NCI-H82 treated with DMSO at 0.1 percent for 48 hours (cell line): ENCODE measurements around the gene RUNX2.
"Not testable (repeated sequence)": the region's sequence is repeated elsewhere in the genome, so short reads cannot be mapped to it uniquely, and the experiment has no call there.

Experiments used
- DNase-seq: peaks from one replicate; lab custom pipeline; 2025; ENCODE audit not compliant: unreplicated experiment; lab: John Stamatoyannopoulos, UW

Gene RUNX2

DNA sequence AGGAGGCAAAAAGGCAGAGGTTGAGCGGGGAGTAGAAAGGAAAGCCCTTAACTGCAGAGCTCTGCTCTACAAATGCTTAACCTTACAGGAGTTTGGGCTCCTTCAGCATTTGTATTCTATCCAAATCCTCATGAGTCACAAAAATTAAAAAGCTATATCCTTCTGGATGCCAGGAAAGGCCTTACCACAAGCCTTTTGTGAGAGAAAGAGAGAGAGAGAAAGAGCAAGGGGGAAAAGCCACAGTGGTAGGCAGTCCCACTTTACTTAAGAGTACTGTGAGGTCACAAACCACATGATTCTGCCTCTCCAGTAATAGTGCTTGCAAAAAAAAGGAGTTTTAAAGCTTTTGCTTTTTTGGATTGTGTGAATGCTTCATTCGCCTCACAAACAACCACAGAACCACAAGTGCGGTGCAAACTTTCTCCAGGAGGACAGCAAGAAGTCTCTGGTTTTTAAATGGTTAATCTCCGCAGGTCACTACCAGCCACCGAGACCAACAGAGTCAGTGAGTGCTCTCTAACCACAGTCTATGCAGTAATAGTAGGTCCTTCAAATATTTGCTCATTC is at the start of gene RUNX2:
Gene RUNX2 (plus strand): TSS at position 375 of the 567 bp plus-strand sequence. CDS start 397 bp downstream, outside the sequence.
- no peak for DNase-seq

DNA sequence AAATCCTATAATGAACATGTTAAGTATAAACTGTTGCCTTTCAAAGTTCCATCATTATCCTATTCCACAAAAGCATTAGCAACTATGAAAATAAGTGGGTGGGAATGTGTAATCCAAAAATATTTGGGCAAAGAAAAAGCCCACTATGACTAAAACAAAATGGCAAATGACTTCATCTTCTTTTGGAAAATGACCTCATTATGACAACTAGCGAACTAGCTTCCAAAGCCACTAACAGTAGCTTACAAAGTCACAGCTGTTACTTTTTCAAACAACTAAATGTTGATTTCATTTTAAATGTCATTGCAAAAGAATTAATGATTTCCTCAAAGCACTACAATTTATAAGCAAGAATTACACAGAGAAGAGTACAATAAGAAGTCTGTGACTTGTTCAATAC is 49.8 kb upstream of the RUNX2 start:
- no peak for DNase-seq

DNA sequence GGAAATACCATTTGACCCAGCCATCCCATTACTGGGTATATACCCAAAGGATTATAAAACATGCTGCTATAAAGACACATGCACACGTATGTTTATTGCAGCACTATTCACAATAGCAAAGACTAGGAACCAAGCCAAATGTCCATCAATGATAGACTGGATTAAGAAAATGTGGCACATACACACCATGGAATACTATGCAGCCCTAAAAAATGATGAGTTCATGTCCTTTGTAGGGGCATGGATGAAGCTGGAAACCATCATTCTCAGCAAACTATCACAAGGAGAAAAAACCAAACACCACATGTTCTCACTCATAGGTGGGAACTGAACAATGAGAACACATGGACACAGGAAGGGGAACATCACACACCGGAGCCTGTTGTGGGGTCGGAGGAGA is 41.4 kb upstream of the RUNX2 start:
- not testable (repeated sequence) for DNase-seq

DNA sequence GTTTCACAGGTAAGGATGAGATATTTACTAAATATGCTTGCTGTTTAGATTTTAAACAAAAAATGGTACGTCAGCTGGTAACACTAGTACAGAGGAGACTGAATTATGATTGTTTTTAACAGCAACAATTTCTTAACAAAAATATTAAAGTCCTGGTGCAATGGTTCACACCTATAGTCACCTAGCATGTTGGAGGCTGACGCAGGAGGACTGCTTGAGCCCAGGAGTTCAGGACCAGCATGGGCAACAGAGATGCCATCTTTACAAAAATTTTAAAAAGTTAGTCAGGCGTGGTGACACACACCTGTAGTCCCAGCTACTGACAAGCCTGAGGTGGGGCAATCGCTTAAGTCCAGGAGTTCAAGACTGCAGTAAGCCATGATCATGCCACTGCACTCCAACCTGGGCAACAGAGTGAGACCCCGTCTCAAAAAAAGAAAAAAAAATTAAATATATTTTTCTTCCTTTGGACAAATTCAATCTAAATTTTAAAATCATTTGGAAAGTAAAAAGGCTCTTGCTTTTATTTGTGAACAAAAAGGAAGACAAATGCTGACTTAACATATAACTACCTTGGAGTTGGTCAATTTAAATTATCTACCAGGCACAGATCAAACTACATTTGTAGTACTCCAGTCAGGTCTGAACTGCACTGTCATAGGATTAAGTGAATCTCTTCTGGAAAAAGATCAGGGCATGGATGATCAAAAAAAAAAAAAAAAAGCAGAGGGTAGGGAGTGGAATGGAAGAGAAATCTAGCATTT is 38.2 kb upstream of the RUNX2 start:
- DNase-seq: no peak

DNA sequence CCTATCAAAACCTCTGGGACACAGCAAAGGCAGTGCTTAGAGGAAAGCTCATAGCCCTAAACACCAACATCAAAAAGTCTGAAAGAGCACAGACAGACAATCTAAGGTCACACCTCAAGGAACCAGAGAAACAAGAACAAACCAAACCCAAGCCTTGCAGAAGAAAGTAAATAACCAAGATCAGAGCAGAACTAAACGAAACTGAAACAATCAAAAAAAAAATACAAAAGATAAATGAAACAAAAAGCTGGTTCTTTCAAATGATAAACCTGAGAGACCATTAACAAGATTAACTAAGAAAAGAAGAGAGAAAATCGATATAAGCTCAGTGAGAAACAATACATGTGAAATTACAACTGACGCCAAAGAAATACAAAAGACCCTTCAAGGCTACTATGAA is 34.8 kb upstream of the RUNX2 start:
- DNase-seq: no peak

DNA sequence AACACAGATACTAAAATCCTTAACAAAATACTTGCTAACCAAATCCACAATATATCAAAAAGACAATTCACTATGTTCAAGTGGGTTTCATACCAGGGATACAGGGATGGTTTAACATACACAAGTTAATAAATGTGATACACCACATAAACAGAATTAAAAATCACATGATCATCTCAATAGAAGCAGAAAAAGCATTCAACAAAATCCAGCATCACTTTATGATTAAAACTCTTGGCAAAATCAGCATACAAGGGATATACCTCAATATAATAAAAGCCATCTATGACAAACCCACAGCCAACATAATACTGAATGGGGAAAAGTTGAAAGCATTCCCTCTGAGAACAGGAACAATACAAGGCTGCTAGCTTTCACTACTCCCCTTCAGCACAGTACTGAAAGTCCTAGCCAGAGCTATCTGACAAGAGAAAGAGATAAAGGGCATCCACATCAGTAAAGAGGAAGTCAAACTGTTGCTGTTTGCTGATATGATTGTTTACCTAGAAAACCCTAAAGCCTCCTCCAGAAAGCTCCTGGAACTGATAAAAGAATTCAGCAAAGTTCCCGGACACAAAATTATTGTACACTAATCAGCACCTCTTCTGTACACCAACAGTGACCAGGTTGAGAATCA is 33.9 kb upstream of the RUNX2 start:
- DNase-seq: not testable (repeated sequence)

DNA sequence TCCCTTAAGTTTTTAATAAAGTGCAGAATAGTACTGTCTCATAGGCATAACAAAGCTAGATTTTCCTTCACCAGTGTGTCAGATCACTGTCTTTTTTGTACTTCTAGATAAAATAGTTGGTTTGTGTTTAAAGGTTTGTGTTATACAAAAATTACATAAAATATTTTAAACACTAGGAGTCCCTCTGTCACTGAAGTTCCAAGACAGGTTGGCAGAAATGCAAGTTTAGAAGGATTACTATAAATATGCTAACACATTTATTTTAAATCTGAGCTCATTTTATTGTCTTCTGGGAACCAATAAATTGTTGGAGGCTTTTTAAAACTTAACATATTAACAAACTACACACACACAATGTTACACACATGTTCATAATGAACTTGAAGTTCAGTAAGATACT is 30.8 kb upstream of the RUNX2 start:
- no peak for DNase-seq

DNA sequence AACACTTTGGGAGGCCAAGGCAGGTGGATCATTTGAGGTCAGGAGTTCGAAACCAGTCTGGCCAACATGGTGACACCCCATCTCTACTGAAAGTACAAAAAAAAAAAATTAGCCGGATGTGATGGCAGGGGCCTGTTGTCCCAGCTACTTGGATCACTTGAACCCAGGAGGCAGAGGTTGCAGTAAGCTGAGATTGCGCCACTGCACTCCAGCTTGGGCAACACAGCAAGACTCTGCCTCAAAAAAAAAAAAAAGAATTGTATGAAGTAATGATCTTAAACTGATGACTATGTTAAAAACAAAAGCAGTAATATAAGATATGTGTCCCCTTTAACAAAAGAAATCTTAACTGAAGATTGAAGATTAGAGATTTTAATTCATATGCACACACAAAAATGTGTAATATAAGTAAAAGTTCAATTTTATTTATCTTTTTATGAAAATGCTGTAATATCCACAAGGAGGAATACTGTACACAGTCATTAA is 29.0 kb upstream of the RUNX2 start:
- no peak for DNase-seq

DNA sequence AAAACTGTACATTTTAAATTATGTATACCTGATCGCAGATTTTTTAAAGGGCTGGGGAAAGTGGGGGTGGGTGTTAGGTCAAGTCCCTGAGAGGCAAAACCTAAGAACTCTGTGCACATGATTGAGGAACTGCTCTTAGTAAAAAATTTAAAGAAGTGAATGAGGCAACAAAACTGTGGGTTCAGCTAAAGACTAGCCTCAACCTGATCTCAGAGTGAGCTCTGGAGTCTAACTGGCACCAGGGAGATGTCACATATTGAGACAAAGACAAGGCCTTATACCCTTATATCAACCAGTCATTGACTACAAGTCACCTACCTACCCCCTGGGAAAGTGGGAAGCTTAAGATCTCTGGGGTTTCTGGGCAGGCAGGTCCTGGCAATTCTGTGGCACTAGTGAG is 27.4 kb upstream of the RUNX2 start:
- DNase-seq: no peak

DNA sequence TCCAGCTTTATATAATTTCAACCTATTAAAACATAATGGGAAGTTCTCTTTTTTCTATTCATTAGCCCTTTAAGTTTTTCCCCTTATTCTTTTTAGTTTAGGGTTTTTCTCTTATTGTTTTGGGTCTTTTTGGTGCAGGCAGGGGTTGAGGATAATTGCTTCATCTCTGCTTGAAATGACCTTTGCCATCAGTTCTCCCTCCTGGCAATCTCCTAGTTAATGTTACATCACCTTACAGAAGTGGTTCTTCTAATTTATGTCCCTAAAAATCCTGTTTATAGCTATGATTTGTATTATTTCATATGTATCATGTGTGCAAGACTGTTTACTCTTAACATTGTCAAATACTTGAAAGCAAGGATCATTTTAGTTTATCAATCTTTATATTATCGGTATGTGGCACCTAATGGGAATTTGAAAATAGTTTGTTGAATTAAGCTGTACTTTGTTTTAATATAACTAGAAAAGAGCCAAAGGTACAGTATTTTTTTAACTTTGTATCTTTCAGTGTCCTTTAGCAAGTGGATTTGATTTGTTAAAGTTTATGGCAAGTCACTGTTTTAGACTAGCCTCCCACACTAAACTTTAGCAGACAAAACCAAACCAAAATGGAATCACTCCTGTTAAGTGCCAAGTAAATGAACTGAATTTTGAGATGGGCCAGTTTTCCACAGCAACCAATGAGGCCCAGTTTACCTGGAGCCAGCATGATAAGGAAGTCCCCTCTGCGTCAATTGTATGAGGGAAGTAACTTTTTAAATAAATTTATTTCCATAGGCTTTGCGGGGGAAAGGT is 26.6 kb upstream of the RUNX2 start:
- no peak for DNase-seq

DNA sequence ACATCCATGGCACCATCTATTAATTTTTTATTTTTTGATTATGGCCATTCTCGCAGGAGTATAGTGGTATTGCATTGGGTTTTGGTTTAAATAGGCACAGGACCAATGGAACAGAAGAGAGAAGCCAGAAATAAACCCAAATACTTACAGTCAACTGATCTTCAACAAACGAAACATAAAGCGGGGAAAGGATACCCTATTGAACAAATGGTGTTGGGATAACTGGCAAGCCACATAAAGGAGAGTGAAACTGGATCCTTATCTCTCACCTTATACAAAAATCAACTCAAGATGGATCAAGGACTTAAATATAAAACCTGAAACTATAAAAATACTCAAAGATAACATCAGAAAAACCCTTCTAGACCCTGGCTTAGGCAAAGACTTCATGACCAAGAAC is 25.3 kb upstream of the RUNX2 start:
- DNase-seq: no peak

DNA sequence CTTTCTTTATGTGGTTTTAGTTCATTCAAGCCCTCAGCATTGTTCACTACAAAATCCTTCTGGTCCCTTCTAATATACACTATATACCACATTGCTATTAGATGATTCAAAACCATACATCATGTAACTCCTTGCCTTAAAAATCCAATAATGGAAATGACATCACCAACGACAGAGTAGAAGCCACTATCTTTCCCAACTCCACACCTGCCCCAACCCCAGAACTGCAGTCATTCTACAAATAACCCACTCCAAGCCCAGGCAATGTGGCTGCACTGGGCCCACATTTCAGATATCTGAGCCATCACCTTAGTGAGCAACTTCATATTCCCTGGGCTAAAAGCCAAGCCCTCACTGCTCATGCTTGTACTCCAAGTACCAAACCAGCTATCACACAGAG is 22.6 kb upstream of the RUNX2 start:
- no peak for DNase-seq

DNA sequence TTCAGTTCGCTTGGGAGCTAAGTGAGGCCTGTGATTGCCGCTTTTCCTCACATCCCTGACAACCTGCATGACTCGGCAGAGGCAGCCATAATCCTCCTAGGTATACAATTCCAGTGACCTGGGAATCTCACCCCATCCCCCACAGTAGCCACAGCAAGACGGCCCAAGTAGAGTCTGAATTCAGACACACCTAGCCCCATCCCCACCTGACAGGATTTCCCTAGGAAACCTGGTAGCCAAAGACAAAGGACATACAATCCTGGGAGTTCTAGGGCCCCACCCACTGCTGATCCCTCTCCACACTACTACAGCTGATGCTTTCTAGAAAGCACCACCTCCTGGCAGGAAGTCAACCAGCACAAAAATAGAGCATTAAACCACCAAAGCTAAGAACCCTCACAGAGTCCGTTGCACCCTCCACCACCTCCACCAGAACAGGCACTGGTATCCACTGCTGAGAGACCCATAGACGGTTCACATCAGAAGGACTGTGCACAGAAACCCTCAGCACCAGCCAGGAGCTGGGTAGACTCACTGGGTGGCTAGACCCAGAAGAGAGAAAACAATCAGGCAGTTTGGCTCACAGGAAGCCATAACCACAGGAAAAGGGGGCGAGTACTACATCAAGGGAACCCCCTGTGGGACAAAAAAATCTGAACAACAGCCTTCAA is 17.9 kb upstream of the RUNX2 start:
- DNase-seq: no peak

DNA sequence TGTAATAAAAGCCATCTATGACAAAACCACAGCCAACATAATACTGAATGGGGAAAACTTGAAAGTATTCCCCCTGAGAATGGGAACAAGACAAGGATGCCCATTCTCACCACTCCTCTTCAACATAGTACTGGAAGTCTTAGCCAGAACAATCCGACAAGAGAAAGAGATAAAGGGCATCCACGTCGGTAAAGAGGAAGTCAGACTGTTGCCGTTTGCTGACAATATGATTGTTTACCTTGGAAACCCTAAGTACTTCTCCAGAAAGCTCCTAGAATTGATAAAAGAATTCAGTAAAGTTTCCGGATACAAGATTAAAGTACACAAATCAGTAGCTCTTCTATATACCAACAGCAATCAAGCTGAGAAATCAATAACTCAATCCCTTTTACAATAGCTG is 14.0 kb upstream of the RUNX2 start:
- no peak for DNase-seq

DNA sequence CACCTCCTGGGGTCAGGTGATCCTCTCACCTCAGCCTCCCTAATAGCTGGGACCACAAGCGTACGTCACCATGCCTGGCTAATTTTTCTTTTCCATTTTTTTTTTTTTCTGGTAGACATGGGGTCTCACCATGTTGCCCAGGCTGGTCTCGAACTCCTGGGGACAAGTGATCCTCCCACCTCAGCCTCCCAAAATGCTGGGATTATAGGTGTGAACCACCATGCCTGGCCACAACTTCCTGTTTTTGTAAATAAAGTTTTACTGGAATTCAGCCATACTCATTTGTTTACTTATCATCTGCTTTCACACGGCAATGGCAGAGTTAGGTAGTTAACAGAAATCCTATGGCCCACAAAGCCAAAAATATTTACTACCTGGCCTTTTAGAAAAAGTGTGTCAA is 7.8 kb upstream of the RUNX2 start:
- no peak for DNase-seq

DNA sequence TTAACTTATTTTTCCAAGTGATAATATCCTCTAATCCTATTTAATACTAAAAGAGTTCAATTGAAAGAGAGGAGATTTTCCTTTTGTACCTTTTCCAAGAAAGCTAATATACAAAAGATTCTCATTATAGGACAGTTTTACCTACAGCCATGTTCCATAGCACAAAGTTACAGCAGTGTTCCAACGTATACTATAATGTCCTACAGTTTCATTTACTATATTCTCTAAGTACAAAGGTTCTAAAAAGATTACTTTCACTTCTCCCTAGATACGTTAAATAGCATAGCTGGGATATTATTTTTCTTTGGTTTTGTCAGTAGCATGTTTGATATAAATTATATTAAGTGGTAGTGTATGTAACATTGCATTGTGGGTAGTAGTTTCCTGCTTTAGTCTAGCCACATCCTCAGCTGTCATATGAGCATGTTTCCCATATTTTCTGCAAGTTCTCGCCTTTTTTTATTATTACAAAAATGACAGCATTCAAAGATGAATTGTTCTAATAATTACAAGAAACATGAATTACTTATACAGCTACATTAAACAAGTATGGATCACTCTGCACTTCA is 4.4 kb upstream of the RUNX2 start:
- DNase-seq: no peak

DNA sequence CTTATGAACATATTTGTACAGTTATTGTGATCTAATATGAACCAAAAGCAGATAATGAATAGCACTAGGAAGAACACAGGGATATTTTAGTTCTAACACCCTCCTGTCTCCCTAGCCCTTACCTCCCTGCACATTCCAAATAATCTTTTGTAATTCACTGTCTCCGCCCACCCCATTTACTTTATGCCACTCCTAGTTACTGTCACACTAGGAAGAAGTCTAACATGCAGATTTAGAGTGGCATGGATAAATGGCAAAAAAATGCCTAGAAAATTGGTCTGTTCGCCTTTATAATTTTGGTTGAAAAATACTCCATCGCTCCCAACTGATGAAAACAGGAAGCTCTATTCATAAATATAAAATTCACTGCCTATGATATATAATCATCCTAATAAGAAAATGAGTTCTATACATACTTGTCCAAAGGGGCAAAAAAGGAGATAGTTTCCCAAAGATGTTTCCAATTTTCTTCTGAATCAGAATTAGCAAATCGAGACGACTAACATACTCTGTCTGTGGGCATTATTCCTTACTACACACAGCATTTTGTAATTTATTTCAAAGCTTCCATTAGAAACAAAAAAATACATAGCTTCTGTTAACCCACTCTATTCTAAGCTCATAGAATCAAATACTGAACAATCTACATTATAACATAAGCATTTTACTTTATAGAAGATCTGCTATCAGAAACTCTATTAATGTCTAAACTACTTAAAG is 1.3 kb upstream of the RUNX2 start:
- no peak for DNase-seq

DNA sequence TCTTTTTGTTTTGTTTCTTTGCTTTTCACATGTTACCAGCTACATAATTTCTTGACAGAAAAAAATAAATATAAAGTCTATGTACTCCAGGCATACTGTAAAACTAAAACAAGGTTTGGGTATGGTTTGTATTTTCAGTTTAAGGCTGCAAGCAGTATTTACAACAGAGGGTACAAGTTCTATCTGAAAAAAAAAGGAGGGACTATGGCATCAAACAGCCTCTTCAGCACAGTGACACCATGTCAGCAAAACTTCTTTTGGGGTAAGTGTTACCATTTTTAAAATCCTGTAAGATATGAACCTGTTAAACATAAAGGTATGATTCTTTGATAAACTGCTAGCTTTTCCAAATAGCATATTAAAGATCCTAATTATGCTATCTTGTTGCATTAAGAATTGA is 393 bp downstream of the RUNX2 start:
- DNase-seq: no peak

DNA sequence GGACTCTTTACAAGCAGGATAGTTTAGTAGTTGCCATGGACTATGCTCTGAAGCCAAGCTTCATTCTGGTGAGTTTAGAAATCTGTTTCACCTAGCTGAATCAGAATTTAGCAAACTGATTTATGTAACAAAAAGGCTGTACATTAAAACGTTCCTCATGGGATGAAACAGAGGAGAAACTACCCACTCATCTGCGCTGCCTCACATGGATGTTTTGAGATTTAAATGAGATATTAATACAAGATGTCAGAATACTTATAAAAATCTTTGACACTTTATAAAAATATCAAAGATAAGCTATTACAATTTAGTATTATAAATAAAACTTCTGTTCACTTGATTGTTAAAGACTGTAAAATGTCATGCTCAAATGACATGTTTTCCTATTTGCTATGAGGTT is 16.8 kb downstream of the RUNX2 start:
- no peak for DNase-seq

DNA sequence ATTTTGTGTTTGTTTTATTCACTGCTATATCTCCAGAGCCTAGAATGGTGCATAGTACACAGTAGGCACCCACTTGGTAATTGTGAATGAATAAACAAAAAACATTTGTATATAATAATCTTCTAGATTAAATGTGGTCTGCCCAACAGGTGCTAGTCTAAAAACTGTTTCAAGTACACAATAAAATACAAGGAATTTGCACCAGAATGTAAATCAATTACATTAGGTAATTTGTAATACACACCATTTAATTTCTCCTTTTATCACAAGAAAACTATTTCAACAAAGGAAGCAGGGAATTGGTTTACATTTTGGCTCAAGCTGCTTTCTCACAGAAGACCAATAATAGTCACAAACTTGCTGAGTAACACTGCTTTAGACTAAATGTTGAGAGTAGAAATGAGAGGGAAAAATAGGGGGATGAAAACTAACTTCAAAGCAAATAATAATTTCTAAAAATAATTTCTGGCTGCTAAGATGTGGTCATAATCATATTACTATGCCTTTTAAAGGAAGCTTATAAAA is 22.1 kb downstream of the RUNX2 start:
- DNase-seq: no peak
